Measurements from ENCODE around the gene SLC34A3.

DNA sequence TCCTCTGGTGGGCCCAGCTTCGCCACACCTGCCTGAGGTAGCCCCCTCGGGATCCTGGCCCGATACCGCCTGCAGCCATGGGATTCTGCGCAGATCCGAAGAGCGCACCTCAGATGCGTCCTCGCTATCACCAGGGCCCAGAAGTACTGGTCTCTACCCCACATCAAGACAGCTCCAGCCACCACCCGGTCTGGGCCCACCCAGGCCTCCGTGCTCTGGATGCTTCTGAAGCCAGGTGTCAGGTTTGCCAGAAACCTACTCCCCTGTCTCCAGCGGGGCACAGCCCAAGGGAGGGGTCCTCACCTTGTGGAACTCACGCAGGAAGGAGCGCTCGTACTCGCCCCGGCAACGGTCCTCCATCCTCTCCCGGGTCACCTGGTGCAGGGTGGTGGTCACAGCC is 44.8 kb upstream of the SLC34A3 start:
- TF ChIP-seq, protein P1, sequence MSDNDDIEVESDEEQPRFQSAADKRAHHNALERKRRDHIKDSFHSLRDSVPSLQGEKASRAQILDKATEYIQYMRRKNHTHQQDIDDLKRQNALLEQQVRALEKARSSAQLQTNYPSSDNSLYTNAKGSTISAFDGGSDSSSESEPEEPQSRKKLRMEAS (IDR thresholded peaks at IDR 0.05), result no peak
- no peak for TF ChIP-seq NFIC (IDR thresholded peaks at IDR 0.05)
- no peak for TF ChIP-seq CREB1 (IDR thresholded peaks at IDR 0.05; ENCODE audit: low read depth)
- no peak for TF ChIP-seq CEBPB (IDR thresholded peaks at IDR 0.05)
- TF ChIP-seq EP300 (IDR thresholded peaks at IDR 0.05; ENCODE audit: borderline replicate concordance), result no peak
- no peak for TF ChIP-seq TAF1 (IDR thresholded peaks at IDR 0.05; ENCODE audit: low read depth)
- TF ChIP-seq YY1 (IDR thresholded peaks at IDR 0.05; ENCODE audit: low read depth), result no peak
- TF ChIP-seq, protein P2, sequence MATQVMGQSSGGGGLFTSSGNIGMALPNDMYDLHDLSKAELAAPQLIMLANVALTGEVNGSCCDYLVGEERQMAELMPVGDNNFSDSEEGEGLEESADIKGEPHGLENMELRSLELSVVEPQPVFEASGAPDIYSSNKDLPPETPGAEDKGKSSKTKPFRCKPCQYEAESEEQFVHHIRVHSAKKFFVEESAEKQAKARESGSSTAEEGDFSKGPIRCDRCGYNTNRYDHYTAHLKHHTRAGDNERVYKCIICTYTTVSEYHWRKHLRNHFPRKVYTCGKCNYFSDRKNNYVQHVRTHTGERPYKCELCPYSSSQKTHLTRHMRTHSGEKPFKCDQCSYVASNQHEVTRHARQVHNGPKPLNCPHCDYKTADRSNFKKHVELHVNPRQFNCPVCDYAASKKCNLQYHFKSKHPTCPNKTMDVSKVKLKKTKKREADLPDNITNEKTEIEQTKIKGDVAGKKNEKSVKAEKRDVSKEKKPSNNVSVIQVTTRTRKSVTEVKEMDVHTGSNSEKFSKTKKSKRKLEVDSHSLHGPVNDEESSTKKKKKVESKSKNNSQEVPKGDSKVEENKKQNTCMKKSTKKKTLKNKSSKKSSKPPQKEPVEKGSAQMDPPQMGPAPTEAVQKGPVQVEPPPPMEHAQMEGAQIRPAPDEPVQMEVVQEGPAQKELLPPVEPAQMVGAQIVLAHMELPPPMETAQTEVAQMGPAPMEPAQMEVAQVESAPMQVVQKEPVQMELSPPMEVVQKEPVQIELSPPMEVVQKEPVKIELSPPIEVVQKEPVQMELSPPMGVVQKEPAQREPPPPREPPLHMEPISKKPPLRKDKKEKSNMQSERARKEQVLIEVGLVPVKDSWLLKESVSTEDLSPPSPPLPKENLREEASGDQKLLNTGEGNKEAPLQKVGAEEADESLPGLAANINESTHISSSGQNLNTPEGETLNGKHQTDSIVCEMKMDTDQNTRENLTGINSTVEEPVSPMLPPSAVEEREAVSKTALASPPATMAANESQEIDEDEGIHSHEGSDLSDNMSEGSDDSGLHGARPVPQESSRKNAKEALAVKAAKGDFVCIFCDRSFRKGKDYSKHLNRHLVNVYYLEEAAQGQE (IDR thresholded peaks at IDR 0.05; ENCODE audit: low read depth), result no peak
